ENCODE results near the gene TMEM222.

TMEM222 gene

DNA sequence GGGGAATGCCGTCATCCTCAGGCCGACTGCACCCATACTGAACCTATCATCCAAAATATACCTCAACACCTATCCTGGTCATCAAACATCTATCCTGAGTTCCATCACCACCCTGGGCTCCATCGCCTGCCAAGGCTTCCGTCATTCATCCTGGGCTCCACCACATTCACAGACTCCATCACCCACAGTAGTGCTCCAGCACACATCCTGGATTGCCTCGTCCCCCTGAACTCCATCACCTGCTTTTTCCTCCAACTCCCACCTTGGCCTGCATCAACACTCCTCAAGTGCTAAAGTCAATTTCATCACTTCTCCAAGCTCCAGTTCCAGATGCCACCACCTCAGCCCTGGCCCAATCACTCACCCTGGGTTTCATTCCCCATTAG, 37.0 kb downstream of the TMEM222 start:
- POLR2A ChIA-PET, result no interaction called here
- CTCF ChIA-PET, result interaction anchor here (1.1 kb wide), 1 partner anchor 10 kb away, joined by 3 read pairs; no protein-coding TSS in a partner anchor
- DNase-seq (ENCODE audit: extremely low spot score), result no peak
- TF ChIP-seq TARDBP (IDR thresholded peaks at IDR 0.05) (no peak), CTBP1 (IDR thresholded peaks at IDR 0.05; ENCODE audit: borderline replicate concordance) (no peak), HDGF (IDR thresholded peaks at IDR 0.05; ENCODE audit: borderline replicate concordance) (no peak), NFRKB (IDR thresholded peaks at IDR 0.05) (no peak), BHLHE40 (IDR thresholded peaks at IDR 0.05; ENCODE audit: borderline replicate concordance) (no peak), SUZ12 (IDR thresholded peaks at IDR 0.05) (no peak)

GRCh38 chr1:27359822-27360158, 37.8 kb downstream of the TMEM222 start:
- CTCF ChIA-PET, result no interaction called here
- TF ChIP-seq FOXK2 (IDR thresholded peaks at IDR 0.05) (no peak), SP1 (IDR thresholded peaks at IDR 0.05) (no peak), NFRKB (IDR thresholded peaks at IDR 0.05) (no peak), SUZ12 (IDR thresholded peaks at IDR 0.05) (no peak), ARNT (IDR thresholded peaks at IDR 0.05) (no peak), CTBP1 (IDR thresholded peaks at IDR 0.05; ENCODE audit: borderline replicate concordance) (no peak), HDGF (IDR thresholded peaks at IDR 0.05; ENCODE audit: borderline replicate concordance) (no peak), FOXM1 (IDR thresholded peaks at IDR 0.05; ENCODE audit: borderline replicate concordance) (no peak), TARDBP (IDR thresholded peaks at IDR 0.05) (no peak), L3MBTL2 (conservative IDR thresholded peaks at IDR 0.05) (no peak), BHLHE40 (IDR thresholded peaks at IDR 0.05; ENCODE audit: borderline replicate concordance) (no peak), ELF4 (IDR thresholded peaks at IDR 0.05) (no peak), ZNF384 (IDR thresholded peaks at IDR 0.05) (no peak), LEF1 (IDR thresholded peaks at IDR 0.05; ENCODE audit: borderline replicate concordance) (no peak), FOXA1 (IDR thresholded peaks at IDR 0.05) (no peak)
- TF ChIP-seq, protein P1, sequence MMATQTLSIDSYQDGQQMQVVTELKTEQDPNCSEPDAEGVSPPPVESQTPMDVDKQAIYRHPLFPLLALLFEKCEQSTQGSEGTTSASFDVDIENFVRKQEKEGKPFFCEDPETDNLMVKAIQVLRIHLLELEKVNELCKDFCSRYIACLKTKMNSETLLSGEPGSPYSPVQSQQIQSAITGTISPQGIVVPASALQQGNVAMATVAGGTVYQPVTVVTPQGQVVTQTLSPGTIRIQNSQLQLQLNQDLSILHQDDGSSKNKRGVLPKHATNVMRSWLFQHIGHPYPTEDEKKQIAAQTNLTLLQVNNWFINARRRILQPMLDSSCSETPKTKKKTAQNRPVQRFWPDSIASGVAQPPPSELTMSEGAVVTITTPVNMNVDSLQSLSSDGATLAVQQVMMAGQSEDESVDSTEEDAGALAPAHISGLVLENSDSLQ (IDR thresholded peaks at IDR 0.05), result no peak
- POLR2A ChIA-PET, result no interaction called here
- DNase-seq (ENCODE audit: extremely low spot score), result no peak

GRCh38 chr1:27360159-27361043, 38.4 kb downstream of the TMEM222 start:
- POLR2A ChIA-PET, result no interaction called here
- no peak for DNase-seq (ENCODE audit: extremely low spot score)
- CTCF ChIA-PET, result interaction anchor here (0.9 kb wide), 1 partner anchor 45 kb away, joined by 5 read pairs; no protein-coding TSS in a partner anchor
- no peak for TF ChIP-seq LEF1 (IDR thresholded peaks at IDR 0.05; ENCODE audit: borderline replicate concordance)
- TF ChIP-seq CTBP1 (IDR thresholded peaks at IDR 0.05; ENCODE audit: borderline replicate concordance), result no peak
- TF ChIP-seq ARNT (IDR thresholded peaks at IDR 0.05), result no peak
- TF ChIP-seq, protein P1 (IDR thresholded peaks at IDR 0.05), result no peak
- TF ChIP-seq ELF4 (IDR thresholded peaks at IDR 0.05), result no peak
- no peak for TF ChIP-seq FOXM1 (IDR thresholded peaks at IDR 0.05; ENCODE audit: borderline replicate concordance)
- no peak for TF ChIP-seq HDGF (IDR thresholded peaks at IDR 0.05; ENCODE audit: borderline replicate concordance)
- no peak for TF ChIP-seq FOXA1 (IDR thresholded peaks at IDR 0.05)

DNA sequence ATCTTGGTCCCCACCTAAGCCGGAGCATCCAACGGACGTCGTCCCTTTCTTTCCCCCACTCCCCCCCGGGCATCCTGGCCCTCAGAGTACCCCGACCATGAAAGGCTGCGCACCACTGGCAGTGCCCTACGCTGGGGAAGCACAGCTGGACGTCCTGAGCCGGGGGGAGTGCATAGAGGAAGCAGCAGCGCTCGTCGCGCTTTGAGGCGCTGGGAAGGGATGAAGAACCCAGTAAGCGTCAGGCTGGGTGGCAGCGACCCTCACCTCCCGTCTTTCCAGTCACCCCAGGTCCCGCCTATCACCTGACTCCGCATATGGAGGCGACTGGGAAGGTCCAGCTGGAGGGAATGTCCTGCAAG, 39.1 kb downstream of the TMEM222 start:
- ChIA-PET CTCF (interaction anchor here (0.9 kb wide), 1 partner anchor 45 kb away, joined by 5 read pairs; no protein-coding TSS in a partner anchor), POLR2A (no interaction called here)
- no peak for DNase-seq (ENCODE audit: extremely low spot score)
- TF ChIP-seq LEF1 (IDR thresholded peaks at IDR 0.05; ENCODE audit: borderline replicate concordance) (no peak), L3MBTL2 (conservative IDR thresholded peaks at IDR 0.05) (no peak), BHLHE40 (IDR thresholded peaks at IDR 0.05; ENCODE audit: borderline replicate concordance) (no peak), TARDBP (IDR thresholded peaks at IDR 0.05) (no peak), ELF4 (IDR thresholded peaks at IDR 0.05) (no peak), FOXK2 (IDR thresholded peaks at IDR 0.05) (no peak), SP1 (IDR thresholded peaks at IDR 0.05) (no peak)
- TF ChIP-seq, protein P1 (IDR thresholded peaks at IDR 0.05), result no peak

GRCh38 chr1:27361553-27361952, 39.6 kb downstream of the TMEM222 start:
- TF ChIP-seq FOXA1 (IDR thresholded peaks at IDR 0.05) (no peak), ELF4 (IDR thresholded peaks at IDR 0.05) (no peak), BHLHE40 (IDR thresholded peaks at IDR 0.05; ENCODE audit: borderline replicate concordance) (no peak), L3MBTL2 (conservative IDR thresholded peaks at IDR 0.05) (no peak)
- CTCF ChIA-PET, result no interaction called here
- POLR2A ChIA-PET, result no interaction called here
- DNase-seq (ENCODE audit: extremely low spot score), result no peak

GRCh38 chr1:27363766-27364695, 42.1 kb downstream of the TMEM222 start:
- TF ChIP-seq LEF1 (IDR thresholded peaks at IDR 0.05; ENCODE audit: borderline replicate concordance), result no peak
- no peak for TF ChIP-seq CTBP1 (IDR thresholded peaks at IDR 0.05; ENCODE audit: borderline replicate concordance)
- no peak for TF ChIP-seq FOXM1 (IDR thresholded peaks at IDR 0.05; ENCODE audit: borderline replicate concordance)
- TF ChIP-seq ELF4 (IDR thresholded peaks at IDR 0.05), result no peak
- TF ChIP-seq ZNF384 (IDR thresholded peaks at IDR 0.05), result no peak
- no peak for TF ChIP-seq TARDBP (IDR thresholded peaks at IDR 0.05)
- TF ChIP-seq, protein P1 (IDR thresholded peaks at IDR 0.05), result no peak
- TF ChIP-seq SP1 (IDR thresholded peaks at IDR 0.05), result no peak
- TF ChIP-seq ARNT (IDR thresholded peaks at IDR 0.05), result no peak
- TF ChIP-seq NFRKB (IDR thresholded peaks at IDR 0.05), result no peak
- TF ChIP-seq L3MBTL2 (conservative IDR thresholded peaks at IDR 0.05), result no peak
- TF ChIP-seq HDGF (IDR thresholded peaks at IDR 0.05; ENCODE audit: borderline replicate concordance), result no peak
- TF ChIP-seq FOXK2 (IDR thresholded peaks at IDR 0.05), result no peak
- no peak for TF ChIP-seq SUZ12 (IDR thresholded peaks at IDR 0.05)
- TF ChIP-seq BHLHE40 (IDR thresholded peaks at IDR 0.05; ENCODE audit: borderline replicate concordance), result no peak
- TF ChIP-seq FOXA1 (IDR thresholded peaks at IDR 0.05), result no peak
- ChIA-PET POLR2A (interaction anchor here (3.0 to 4.0 kb wide), 2 partner anchors 14 to 22 kb away, joined by 24 to 26 read pairs; partner anchors contain the start of gene SYTL1), CTCF (no interaction called here)
- no peak for DNase-seq (ENCODE audit: extremely low spot score)

Data from HEK293T (cell line).